Adipocyte (in vitro differentiated cells): ENCODE results near the gene IL1RAP.

Experiments used
- DNase-seq: peaks from one replicate; pipeline ENCODE4 v3.0.0-alpha.2; 2015; ENCODE audit warnings: low read depth
- H3K27me3 ChIP-seq: replicated peaks from 2 replicates; pipeline ENCODE4 v1.7.0; 2013; ENCODE audit warnings: mild to moderate bottlenecking, low read length, moderate library complexity; ENCODE audit not compliant: control insufficient read depth, insufficient read depth
- H3K36me3 ChIP-seq: 2 replicates; pipeline ENCODE4 v1.7.0; 2013; ENCODE audit warnings: low read length, mild to moderate bottlenecking, moderate library complexity; ENCODE audit not compliant: control insufficient read depth, insufficient read depth, severe bottlenecking
- H3K4me1 ChIP-seq: 2 replicates; pipeline ENCODE4 v1.7.0; 2013; ENCODE audit warnings: mild to moderate bottlenecking, low read length, moderate library complexity; ENCODE audit not compliant: control insufficient read depth, insufficient read depth
- H3K4me3 ChIP-seq: 2 replicates; pipeline ENCODE4 v1.7.0; 2013; ENCODE audit warnings: mild to moderate bottlenecking, low read length, moderate library complexity
- H3K9ac ChIP-seq: 2 replicates; pipeline ENCODE4 v1.7.0; 2013; ENCODE audit warnings: mild to moderate bottlenecking, low read length, moderate library complexity
- H3K9me3 ChIP-seq: 2 replicates; pipeline ENCODE4 v1.7.0; 2013; ENCODE audit warnings: mild to moderate bottlenecking, low read length, moderate library complexity; ENCODE audit not compliant: control insufficient read depth

Gene IL1RAP

DNA sequence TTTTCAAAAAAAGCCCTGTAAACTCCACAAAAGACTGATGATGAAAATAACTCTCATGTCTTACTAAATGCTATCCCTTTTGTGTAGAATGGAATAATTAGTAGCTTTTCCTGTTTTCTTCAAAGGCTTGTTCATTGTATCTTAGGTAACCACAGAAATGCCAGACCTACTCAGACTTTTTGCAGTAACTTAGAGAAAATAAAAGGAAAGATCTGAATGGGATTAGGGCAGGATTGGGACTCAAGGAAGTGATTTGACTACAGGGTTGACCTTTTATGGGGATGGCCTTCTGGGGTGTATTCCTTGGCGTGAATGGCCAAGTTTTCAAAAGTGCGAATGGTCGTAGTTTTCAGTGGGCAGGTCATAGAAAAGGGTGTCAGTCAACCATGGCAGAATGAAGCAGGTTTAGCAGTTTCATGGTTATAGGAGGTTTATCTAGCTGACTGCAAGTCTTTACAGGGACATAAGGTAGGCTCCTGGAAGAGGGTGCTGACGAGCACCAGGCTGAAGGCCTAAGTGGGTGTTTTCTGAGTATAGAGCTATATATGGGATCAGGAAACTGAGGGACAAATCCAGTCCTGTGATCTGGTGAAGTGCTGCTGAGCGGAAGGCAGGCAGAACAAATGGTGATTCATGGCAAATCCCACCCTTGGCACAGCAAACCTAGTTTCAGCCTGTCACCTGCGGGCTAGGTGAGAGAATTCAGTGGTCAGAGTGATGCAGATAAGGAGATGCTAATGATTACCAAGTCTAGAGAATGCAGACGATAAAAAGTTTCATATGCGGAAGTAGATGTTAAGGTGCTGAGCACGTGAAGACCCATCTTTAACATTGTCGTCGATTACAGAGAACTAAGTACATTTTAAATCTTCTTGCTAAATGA is 46.4 kb downstream of the IL1RAP start:
- H3K27me3 ChIP-seq, result no peaks in the 10 kb centered on the region
- peaks cover 14% of the 10 kb centered on the region for H3K9me3 ChIP-seq
- peaks cover 5% of the 10 kb centered on the region for H3K4me1 ChIP-seq
- no peak overlapping the region for H3K9ac ChIP-seq
- H3K4me3 ChIP-seq, result no peak overlapping the region
- peaks cover 9% of the 10 kb centered on the region for H3K36me3 ChIP-seq
- DNase-seq, result no peak

DNA sequence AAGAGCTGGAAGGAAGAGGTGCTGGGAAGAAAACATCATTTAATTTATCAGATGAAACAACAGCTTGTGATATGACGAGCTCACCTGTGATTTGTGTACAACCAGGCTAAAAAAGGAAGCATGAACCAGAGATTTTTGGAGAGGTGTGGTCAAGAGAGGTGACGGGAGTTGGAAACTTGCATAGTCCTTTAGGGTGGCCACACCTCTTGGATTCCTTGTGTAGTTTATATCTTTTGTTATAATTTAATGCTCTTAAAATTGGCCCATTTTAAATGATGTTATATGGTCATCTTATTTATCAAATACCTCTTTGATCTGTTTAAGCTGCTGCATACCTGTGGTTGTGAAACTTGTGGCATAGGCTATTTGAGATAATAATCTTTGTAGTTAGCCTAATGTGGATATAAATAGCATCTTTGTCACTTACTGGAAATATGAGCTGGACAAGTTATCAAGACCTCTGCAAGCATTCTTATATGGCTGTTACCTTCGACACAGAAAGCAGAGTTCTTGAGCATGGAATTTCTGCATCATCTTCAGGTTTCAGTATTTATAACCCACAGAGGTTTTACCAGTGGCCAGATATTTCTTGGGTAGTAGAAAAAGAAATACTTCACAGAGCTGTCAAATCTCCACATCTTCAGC is 49.1 kb downstream of the IL1RAP start:
- no peak for DNase-seq
- no peaks in the 10 kb centered on the region for H3K27me3 ChIP-seq
- H3K4me1 ChIP-seq, result peaks cover 21% of the 10 kb centered on the region
- no peak overlapping the region for H3K9ac ChIP-seq
- peaks cover 14% of the 10 kb centered on the region for H3K9me3 ChIP-seq
- H3K36me3 ChIP-seq, result peaks cover 9% of the 10 kb centered on the region
- H3K4me3 ChIP-seq, result no peak overlapping the region

DNA sequence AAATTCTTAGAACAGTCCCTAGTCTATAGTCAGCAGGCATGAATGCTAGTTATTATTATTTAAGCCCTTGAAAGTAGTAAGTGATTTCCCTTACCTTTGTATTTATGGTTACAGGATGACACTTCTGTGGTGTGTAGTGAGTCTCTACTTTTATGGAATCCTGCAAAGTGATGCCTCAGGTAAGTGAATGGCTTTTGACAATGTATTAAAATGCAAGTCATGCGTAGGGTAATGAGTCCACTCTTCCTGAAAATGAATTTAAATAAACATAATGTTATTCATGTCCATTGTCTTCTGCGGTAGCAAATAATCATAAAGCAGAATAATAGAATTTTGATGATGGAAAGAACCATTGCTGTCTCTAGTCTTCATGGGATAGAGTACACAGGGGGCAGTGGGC is 50.3 kb downstream of the IL1RAP start:
- H3K9me3 ChIP-seq, result peaks cover 7% of the 10 kb centered on the region
- no peaks in the 10 kb centered on the region for H3K27me3 ChIP-seq
- H3K4me3 ChIP-seq, result no peak overlapping the region
- H3K9ac ChIP-seq, result no peak overlapping the region
- H3K36me3 ChIP-seq, result peaks cover 6% of the 10 kb centered on the region
- peaks cover 21% of the 10 kb centered on the region for H3K4me1 ChIP-seq
- no peak for DNase-seq

DNA sequence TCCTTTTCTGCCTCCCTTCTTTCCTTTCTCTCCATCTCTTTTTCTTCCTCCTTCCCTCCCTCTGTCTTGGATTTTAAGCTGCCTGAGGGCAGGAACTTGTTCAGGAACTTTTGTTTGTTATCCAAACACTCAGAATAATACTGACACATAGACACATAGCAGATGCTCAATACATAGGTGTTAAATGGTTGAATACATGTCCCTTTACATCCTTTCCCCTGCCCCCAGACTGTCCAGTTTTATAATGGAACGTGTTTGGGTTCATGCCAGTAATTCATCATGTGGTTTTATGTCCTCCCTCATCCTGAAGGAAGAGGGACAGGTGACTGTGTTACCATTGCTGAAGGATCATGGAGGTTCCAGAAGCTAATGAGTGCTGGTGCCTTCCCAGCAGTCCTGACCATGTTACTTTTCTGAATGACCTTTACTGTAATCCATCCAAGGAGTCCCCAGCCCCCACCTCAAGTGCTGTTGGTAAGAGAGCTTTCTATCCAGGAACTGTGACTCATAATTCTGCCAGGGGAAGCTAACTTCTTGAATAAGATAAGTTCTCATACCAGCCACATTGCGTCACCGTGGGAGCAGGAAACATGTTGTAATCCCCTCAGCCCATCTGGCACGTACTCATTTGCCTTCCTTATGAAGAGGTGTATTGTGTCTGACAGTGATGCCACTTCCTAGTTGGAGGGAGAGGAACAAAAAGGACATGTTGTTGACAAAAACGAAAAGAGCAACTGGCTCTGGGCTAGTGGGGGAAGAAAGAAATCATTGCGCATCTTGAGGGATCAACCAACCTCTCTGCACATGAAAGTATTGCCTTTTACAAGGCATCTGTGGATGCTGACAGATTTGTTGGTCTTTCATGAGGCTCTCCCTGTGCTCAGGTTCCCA is 52.4 kb downstream of the IL1RAP start:
- no peak overlapping the region for H3K9ac ChIP-seq
- H3K27me3 ChIP-seq, result no peaks in the 10 kb centered on the region
- DNase-seq, result peak; percentile 98
- peak overlapping the region; percentile 7 for H3K4me3 ChIP-seq
- H3K4me1 ChIP-seq, result peaks cover 21% of the 10 kb centered on the region
- no peaks in the 10 kb centered on the region for H3K36me3 ChIP-seq
- no peaks in the 10 kb centered on the region for H3K9me3 ChIP-seq

DNA sequence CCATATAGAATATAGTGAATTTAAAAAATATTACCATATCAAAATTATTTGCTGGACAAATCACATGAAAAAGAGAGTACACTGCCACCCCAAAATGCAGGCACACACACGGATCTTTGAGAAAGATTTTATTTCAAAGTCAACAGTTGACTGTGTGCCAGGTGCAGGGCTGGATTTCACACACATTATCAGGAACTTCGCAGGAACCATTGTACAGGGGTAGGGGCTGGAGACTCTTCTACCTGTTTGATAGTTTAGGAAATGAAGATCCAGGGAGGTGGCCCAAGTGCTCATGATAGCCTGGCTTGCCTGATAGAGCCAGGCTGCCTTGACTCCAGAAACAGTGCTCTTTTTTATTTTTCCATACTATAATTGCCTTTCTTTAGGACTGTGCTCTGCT is 54.2 kb downstream of the IL1RAP start:
- no peak for DNase-seq
- Histone ChIP-seq H3K9ac (no peak overlapping the region), H3K27me3 (no peaks in the 10 kb centered on the region), H3K36me3 (no peaks in the 10 kb centered on the region), H3K4me3 (no peak overlapping the region), H3K9me3 (no peaks in the 10 kb centered on the region), H3K4me1 (peaks cover 21% of the 10 kb centered on the region)

DNA sequence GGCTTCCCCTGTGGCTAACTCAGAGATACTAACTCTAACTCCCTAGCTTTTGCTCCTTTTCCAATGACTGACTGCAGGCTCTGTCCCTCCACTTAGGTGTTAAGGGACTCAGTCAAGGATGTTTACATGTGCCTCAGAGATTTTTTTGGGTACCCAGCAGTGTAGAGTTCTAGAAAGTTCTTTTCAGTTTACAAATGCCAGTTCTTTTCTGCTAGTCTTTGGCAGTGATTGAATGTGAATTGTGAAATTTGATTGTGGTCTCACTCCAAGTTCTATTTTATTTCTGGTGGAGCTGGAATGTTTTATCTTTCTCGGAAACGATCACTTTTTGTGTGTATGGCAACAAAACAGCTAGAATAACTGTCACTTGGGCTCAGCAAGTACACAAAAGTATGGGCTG is 60.6 kb downstream of the IL1RAP start:
- H3K9ac ChIP-seq, result peak overlapping the region; percentile 39
- DNase-seq, result no peak
- peak overlapping the region; percentile 48 for H3K4me3 ChIP-seq
- H3K36me3 ChIP-seq, result no peaks in the 10 kb centered on the region
- no peaks in the 10 kb centered on the region for H3K9me3 ChIP-seq
- H3K27me3 ChIP-seq, result no peaks in the 10 kb centered on the region
- H3K4me1 ChIP-seq, result peaks cover 22% of the 10 kb centered on the region

DNA sequence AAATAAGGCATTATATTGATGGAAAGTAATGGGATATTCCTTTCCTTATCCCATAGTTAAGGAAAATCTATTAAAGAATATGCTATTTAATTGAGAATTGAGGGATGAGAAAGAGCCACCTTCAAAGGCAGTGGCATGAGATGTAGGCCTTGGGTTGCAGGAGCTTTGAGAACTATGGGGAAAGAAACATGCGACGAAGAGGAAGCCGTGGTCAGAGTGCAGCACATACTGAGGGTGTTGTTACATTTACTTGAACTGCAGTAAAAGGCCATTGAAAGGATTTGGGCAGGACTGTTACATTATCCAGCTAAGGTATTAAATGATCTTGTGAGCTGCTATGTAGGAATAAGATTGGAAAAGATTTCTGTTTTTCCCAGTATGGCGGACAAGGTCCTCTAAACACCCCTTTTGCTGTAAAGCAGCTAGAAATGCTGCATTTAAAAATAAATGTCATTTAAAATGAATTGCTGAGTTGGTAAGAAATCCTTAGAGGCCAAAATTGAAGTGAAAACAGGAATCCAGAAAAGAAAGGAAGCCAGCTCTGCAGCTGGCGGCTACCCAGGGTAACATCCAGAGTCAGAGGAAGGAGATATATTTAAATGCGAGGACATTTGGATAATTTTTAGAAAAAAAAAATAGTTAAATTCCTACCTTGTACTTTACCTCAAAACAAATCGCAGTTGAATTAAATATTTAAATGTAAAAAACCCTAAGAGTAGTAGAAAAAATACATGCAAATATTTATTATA is 61.7 kb downstream of the IL1RAP start:
- no peak overlapping the region for H3K9ac ChIP-seq
- no peaks in the 10 kb centered on the region for H3K27me3 ChIP-seq
- peak overlapping the region; percentile 2 for H3K4me3 ChIP-seq
- H3K4me1 ChIP-seq, result peaks cover 23% of the 10 kb centered on the region
- no peaks in the 10 kb centered on the region for H3K9me3 ChIP-seq
- H3K36me3 ChIP-seq, result no peaks in the 10 kb centered on the region
- no peak for DNase-seq

DNA sequence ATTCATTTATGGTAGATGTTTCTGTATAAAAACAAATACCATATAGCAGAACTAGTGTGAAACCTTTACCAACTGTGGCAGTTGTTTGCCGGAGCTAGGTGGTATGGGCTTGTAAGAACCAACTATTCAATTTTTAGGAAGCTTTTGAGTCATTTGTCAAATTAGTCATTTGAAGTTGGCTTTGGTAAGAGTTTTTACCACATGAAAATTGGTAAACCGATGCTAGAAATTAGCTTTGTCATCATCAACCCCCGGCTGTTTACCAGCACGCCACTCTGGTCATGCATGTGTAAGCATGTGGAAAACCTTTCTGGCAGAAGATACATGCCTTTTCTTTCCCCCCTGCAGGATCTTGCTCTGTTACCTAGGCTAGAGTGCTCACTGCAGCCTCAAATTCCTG is 63.3 kb downstream of the IL1RAP start:
- no peaks in the 10 kb centered on the region for H3K9me3 ChIP-seq
- H3K4me1 ChIP-seq, result peaks cover 36% of the 10 kb centered on the region
- no peaks in the 10 kb centered on the region for H3K36me3 ChIP-seq
- no peaks in the 10 kb centered on the region for H3K27me3 ChIP-seq
- no peak overlapping the region for H3K9ac ChIP-seq
- DNase-seq, result no peak
- no peak overlapping the region for H3K4me3 ChIP-seq

DNA sequence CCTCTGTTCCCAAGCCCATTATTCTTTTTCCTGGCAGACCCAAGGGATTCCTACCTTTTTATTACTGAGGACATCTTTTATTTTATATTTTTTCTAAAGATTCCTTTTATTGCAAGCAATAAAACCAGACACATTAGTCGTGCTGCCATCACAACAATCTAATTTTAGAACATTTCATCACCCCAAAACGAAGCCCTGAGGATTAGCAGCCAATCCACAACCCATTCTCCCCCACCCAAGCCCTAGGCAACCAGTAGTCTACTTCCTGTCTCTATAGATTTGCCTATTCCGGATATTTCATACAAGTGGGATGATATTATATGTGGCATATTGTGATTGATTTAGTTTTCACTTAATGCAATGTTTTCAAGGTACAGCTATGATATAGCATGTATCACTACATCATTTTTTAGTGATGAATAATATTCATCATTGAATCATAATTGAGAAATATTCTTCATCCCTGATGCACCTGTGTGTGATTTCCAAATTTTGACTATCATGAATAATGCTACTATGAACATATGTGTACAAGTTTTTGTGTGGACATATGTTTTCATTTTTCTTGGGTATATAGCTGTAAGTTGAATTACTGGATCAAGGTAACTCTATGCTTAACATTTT is 65.7 kb downstream of the IL1RAP start:
- DNase-seq, result no peak
- no peak overlapping the region for H3K9ac ChIP-seq
- no peaks in the 10 kb centered on the region for H3K9me3 ChIP-seq
- H3K36me3 ChIP-seq, result no peaks in the 10 kb centered on the region
- no peaks in the 10 kb centered on the region for H3K27me3 ChIP-seq
- H3K4me3 ChIP-seq, result no peak overlapping the region
- peaks cover 29% of the 10 kb centered on the region for H3K4me1 ChIP-seq

DNA sequence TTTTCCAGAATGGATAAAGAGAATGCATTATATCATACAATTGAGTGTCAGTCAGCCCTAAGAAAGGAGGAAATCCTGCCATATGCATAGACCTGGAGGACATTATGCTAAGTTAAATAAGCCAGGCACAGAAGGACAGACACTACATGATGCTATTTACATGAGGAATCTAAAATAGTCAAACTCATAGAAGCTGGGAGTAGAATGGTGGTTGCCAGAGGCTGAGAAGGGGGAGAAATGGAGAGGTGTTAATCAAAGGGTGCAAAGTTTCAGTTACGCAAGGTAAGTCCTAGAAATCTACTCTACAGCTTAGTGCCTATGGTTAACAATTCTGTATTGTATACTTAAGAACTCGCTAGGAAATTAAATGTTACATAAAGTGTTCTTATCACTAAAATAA is 66.5 kb downstream of the IL1RAP start:
- Histone ChIP-seq H3K27me3 (no peaks in the 10 kb centered on the region), H3K9me3 (no peaks in the 10 kb centered on the region), H3K36me3 (no peaks in the 10 kb centered on the region), H3K9ac (no peak overlapping the region), H3K4me3 (no peak overlapping the region), H3K4me1 (peaks cover 25% of the 10 kb centered on the region)
- DNase-seq, result no peak
